Effector CD8-positive, alpha-beta T cell (primary cell): ENCODE data around the gene DTL.

Experiments
- DNase-seq: peaks from one replicate; lab custom pipeline; 2025; lab: John Stamatoyannopoulos, UW

DTL gene

DNA sequence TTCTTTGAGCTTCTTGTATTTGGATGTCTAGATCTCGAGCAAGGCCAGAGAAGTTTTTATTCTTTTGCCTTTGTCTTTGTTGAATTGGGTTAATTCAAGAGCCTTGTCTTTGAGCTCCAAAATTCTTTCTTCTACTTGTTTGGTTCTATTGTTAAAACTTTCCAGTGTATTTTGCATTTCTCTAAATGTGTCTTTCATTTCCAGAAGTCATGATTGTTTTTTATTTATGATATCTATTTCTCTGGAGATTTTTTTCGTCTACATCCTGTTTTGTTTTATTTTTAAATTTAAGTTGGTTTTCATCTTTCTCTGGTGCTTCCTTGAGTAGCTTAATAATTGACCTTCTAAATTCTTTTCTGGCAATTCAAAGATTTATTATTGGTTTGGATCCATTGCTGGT, 61.8 kb downstream of the DTL start:
- no peak for DNase-seq

GRCh38 chr1:212098310-212098709, 62.8 kb downstream of the DTL start:
- no peak for DNase-seq

- DNase-seq = no peak
Measured at GRCh38 chr1:212098771-212099170, 63.2 kb downstream of the DTL start.

DNA sequence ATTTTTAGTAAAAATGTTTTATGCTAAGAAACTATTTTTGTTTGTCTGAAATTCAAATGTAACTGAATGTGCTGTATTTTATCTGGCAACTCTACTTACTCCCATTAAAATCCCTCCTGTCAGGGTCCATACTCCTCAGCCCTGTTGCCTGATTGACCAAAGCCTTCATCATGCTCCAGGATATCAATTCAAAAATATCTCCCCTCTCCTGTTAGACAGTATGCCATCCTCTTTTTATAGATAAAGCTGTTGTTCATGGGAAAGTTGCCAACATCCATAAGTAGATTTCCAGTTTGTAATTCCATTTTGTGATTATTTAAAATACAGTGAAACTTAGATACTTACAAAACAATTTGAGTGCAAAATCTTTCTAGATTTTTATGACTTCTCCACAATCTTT, 65.7 kb downstream of the DTL start:
- no peak for DNase-seq

DNA sequence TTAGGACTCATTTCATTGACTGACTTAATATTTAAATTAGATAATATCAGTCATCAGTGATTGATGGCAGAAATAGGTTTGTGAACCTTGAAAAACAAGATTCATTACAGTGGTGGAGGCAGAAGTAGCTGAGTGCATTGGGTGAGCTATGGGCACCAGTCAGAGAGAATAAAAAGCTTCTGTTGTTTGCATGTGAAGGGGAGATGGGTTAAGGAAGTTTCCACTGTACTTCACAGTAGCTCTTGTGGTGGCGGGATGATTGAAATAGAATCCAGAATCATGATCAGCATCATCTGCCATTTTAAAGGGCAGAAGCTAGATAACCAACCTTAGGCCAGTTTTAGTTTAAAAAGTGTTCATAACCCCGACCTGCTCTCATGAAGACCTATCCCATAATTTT, 66.2 kb downstream of the DTL start:
- DNase-seq = no peak

DNA sequence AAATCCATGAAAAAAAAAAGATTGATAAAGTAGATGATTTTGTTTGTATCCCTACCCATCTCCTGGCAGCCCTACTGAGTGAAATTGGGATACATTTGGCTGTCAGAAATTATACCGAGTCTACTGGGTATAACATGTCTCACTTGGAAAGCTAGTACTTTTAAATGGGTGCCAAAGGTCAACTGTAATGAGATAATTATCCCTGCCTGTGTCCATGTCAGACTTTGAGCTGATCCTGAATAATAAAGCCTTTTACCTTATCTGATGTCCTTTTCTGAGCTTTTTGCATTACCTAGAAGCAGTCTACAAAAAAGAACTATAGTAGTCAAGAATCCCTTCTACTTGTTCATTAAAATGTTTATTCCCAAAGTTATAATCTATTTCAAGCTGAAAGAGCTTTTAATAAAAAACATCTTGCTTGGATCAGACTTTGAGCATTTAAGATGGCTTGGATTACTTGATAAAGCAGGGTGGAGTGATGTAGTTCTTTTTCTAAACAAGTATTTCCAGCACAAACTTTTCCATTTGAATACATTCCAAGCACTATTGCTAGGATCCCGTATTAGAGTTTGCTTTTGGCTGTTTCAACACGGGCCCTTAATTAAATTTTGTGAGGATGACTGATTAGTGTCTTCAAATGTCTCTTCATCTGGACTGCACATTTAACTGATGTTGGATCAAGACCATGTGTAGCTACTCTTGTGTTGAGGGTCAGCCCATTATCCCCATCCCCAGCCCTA, 69.2 kb downstream of the DTL start:
- no peak for DNase-seq

DNA sequence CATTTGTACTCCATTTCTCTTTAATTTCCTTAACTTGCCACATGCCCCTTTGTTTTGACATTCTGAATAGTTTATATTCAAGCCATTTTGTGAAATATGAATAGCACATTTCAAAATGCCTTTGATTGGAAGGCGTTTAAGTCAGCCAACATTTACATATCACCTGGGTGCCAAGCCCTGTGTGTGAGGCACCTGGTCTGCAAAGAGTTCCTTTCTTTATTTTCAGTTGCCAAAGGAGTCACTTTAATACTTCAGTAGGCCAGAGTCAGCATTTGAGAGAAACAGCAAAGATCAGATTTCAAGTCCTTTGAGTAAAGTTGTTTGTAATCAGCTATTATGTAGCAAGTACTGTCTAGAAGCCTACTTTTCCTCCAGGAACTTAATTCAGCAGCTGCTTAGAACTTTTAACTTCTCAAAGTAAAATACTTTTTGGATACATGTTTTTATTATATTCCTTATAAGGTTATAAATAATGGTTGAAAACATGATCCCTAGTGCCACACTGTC, 70.8 kb downstream of the DTL start:
- no peak for DNase-seq

GRCh38 chr1:212107481-212107880, 71.9 kb downstream of the DTL start:
- no peak for DNase-seq

GRCh38 chr1:212108187-212108586, 72.6 kb downstream of the DTL start:
- no peak for DNase-seq

DNA sequence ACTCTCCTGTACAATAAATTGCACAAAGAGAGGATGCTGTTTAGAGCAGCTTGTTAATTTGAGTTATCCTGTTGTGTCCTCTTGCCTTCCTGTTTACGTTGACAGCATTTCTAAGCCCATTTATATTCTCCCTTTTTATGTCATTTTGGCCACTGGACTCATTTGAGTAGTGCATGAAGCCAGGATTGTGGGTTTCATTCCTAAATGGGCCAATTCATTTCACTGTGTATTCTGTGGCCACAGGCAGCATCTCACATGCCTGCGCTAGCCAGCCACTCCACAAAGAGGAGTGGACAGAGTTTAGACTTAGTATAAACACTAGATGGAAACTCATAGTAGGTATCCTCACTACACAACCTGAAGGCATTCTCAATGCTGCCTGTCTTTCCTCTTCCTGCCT, 73.4 kb downstream of the DTL start:
- DNase-seq = no peak

- DNase-seq = no peak
Measured at GRCh38 chr1:212109728-212110127, 74.2 kb downstream of the DTL start.

DNA sequence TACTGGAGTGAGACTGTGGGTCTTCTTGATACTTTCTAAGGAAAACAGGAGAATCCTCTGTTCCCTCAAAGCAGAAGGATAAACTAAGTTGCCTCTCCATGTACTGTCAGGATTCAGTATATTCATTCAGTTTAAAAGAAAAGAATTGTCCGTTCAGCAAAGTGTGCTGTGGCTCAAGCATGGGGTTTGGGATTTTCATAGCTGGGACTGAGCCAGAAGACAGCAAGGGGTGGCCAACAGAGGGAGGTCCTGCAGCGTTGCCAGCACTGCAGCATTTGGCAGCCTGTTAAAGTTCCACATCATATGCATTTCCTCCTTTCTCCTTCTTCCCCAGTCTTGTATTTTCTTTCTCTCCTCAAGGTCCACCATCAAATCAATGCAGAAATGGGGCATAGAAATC, 75.1 kb downstream of the DTL start:
- no peak for DNase-seq

DNA sequence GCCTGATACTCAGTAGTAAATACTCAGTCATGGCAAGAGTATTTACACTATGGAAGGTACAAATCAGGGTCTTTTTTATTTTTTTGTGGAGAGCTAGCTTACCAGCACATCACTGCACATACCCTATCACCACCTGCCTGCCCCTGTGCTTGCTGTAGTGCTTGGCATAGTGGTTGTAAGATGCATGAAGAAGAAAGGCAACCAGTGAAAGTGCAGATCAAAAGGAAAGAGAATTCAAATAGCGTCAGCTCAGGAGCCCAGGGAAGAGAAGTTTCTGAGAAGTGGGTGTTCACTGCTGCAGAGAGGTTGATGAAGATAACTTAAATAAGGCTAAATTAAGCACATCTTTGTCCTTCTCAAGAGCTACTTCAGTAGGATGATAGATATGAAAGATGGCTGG, 76.0 kb downstream of the DTL start:
- no peak for DNase-seq

GRCh38 chr1:212113706-212114105, 78.2 kb downstream of the DTL start:
- no peak for DNase-seq

- DNase-seq = no peak
Measured at GRCh38 chr1:212118167-212118871, 82.8 kb downstream of the DTL start.

GRCh38 chr1:212118872-212119260, 83.3 kb downstream of the DTL start:
- DNase-seq = no peak

- DNase-seq = no peak
Measured at GRCh38 chr1:212119397-212119837, 83.9 kb downstream of the DTL start.

GRCh38 chr1:212119863-212120262, 84.3 kb downstream of the DTL start:
- no peak for DNase-seq

DNA sequence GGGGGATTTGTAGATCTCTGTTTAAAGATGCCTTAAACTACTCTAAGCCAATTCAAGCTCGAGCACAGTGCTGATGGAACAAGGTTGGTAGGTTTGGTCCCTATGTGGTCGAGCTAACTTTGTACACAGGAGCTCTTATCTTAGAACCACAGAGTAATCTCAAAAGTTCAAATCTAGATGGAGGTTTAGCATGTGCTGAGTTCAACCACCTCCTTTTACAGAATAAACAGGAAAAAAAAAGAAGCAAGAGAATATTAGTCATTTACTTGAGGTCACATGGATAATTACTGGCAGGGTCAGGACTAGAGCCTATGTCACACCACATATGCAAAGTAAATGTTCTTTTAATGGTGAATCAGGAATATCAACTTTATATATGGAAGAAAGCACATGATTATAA, 86.2 kb downstream of the DTL start:
- no peak for DNase-seq

DNA sequence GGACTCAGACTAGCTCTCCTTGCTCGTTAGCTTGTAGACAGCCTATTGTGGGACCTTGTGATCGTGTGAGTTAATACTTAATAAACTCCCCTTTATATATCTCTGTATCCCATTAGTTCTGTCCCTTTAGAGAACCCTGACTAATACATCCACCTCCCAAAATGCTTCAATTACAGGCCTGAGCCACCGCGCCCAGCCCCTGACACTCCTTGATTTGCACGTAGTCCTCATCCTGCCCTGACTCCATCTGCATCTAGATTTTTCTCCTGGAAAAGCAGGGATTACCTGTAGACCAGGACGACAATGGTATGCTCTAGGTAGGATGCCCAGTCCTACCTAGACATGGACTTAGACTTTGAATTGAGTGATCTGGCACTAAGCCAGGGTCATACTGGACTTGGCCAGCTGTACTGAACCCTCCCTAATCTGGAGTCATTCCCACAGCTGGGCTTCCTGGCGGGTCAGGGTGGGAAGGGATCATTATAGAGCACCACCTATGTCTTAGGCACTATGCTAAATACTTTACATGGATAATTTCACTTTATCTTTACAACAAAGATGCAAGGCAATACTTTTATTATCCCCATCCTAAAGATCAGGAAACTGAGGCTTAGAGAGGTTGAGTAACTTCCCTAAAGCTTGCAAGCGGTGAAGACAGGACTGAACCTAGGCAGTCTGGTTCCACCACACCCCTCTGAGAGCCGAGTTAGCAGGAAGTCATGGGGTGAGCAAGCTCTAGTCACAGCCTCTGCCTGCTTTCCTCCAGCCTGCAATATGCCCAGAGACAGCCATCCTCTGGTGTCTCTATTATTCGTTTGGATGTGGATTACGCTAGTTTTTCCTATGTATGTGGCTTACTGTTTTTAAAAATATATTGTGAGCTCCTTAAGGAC, 89.4 kb downstream of the DTL start:
- DNase-seq = no peak

DNA sequence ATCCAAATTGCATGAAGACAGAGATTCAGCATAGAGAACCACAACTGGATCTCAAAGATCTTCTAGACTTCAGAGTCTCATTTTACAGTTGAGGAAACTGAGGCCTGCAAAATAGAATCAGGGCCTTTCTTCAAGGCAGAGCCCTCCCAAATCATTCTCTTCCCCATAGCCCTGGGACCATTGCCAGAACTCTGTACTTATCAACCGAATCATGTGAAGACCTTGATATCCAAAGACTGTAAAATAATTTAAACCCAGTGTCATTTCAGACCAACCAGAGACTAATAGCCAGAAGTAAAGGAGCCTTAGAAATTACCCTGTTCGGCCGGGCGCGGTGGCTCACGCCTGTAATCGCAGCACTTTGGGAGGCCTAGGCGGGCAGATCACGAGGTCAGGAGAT, 90.1 kb downstream of the DTL start:
- DNase-seq = no peak

DNA sequence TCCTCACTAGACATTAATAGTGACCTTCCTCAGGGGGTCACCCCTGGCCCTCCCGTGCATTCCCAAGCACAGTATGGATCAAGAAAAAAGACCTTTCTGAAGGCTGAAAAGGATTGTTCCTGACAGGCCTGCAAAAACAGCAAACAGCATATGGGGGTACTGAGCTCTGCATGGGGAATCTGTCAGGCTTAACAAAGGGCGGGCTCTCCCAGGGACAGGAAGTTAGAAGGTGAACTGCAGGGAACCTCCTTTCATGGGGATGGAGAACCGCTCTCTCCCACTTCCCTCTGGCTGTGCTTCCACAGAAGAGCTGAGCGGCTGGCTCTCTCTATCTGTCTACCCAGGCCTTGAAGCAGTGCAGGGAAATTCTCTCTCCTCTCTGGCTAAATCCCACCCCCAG, 91.7 kb downstream of the DTL start:
- DNase-seq = no peak

DNA sequence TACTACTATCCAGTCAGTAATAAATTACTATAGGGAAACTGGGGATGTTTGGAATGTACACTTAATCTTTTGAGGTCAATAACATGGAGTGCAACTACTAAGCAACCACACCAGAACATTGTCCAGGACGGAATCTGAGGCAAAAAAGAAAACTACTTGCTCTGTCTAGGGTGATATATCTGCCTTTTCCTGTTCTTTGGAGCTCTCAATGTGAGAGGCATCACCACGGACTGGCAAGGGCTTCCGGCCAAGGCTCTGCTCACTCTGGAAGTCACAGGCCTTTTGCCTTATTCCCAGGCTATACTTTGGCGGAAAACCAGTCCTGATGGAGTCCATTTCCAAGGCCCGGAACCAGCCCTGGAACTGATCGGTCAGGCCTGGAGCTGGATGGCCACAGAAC, 94.2 kb downstream of the DTL start:
- no peak for DNase-seq
